Lower leg skin (tissue), 4 donors: ENCODE data around the gene BHLHE41. TPM values are rescaled to one million over a fixed set of nuclear protein-coding genes. Genes with fewer than 3 reads are reported as not detected.
A peak's percentile ranks its signal among the peaks of the same experiment; 100 is the strongest.

Experiments used
- DNase-seq, 2 donors: peaks; one replicate each; pipeline ENCODE4 v3.0.0-alpha.2; 2019; ENCODE audit warnings: low spot score in 2 of 2
- H3K4me3 ChIP-seq: fragments of 200-600 bp; sonication (generic); 2 replicates; pipeline ENCODE4 v1.5.1; 2017; ENCODE audit warnings: mild to moderate bottlenecking, low read depth; ENCODE audit not compliant: poor library complexity, severe bottlenecking
- CTCF ChIP-seq, 3 donors: fragments of 450-650 bp; IDR thresholded peaks; one replicate each; pipeline ENCODE4 v1.5.1; 2016; ENCODE audit warnings: antibody characterized with exemption in 3 of 3, mild to moderate bottlenecking in 3 of 3, moderate library complexity in 2 of 3
- POLR2A ChIP-seq, 2 donors: fragments of 450-650 bp; IDR thresholded peaks; one replicate each; pipeline ENCODE4 v1.6.1; 2016 to 2017; ENCODE audit warnings: antibody characterized with exemption in 2 of 2, mild to moderate bottlenecking in 1 of 2, moderate library complexity in 1 of 2
- WGBS, 2 donors: methylation state at CpG; one replicate each; pipeline ENCODE4 v1.1.5; 2018; 5-methylcytosine and 5-hydroxymethylcytosine counted together
- intact Hi-C: fragments of 100-400 bp; cut with DNase I; formaldehyde crosslinking; loops from one replicate; pipeline ENCODE4 v1.15.0; 2023; ENCODE audit warnings: low total_unique reads
- total RNA-seq, 4 donors: library from RNA; depleted of rRNA; stranded (reverse); fragments of >200 nt; gene quantifications; one replicate each; pipeline ENCODE4 v1.1.0, GENCODE V29; 2016

Gene BHLHE41
- total RNA-seq, 4 donors from 2014 or later: 4.9 to 14.5 (median 7.2) TPM

- TF ChIP-seq POLR2A (IDR thresholded peaks at IDR 0.05) (no peak), CTCF (IDR thresholded peaks at IDR 0.05) (no peak)
- WGBS, 2 donors: 38 to 41% methylated on average over 6 of the region's 6 CpGs
- no peak for DNase-seq
- intact Hi-C loops: no loop called here
- H3K4me3 ChIP-seq: no peak overlapping the region
These were observed 7.8 kb downstream of the BHLHE41 start for GRCh38 chr12:26116829-26117715.

GRCh38 chr12:26114720-26115401, 10.0 kb downstream of the BHLHE41 start:
- no peak for DNase-seq
- WGBS, 2 donors: 16 to 22% methylated on average over 13 of the region's 13 CpGs
- TF ChIP-seq CTCF (IDR thresholded peaks at IDR 0.05) (no peak), POLR2A (IDR thresholded peaks at IDR 0.05) (no peak)
- no peak overlapping the region for H3K4me3 ChIP-seq
- intact Hi-C loops: no loop called here

GRCh38 chr12:26113853-26114719, 10.8 kb downstream of the BHLHE41 start:
- 0 to 1% methylated on average over 45 to 48 of the region's 72 CpGs for WGBS, 2 donors
- TF ChIP-seq POLR2A (IDR thresholded peaks at IDR 0.05) (peak in 1 of 2 donors; percentile 36), CTCF (IDR thresholded peaks at IDR 0.05) (no peak)
- H3K4me3 ChIP-seq: peak overlapping the region; percentile 15
- peak; percentile 92 to 98 for DNase-seq
- intact Hi-C loops: no loop called here

- intact Hi-C loops: no loop called here
- H3K4me3 ChIP-seq: no peak overlapping the region
- DNase-seq: no peak
- WGBS, 2 donors: 28 to 40% methylated on average over 6 of the region's 6 CpGs
- TF ChIP-seq CTCF (IDR thresholded peaks at IDR 0.05): no peak
- no peak for TF ChIP-seq POLR2A (IDR thresholded peaks at IDR 0.05)
These were observed 11.6 kb downstream of the BHLHE41 start for GRCh38 chr12:26113181-26113654.

GRCh38 chr12:26112703-26113147, 12.1 kb downstream of the BHLHE41 start:
- intact Hi-C loops: no loop called here
- no peak for DNase-seq
- H3K4me3 ChIP-seq: no peak overlapping the region
- TF ChIP-seq CTCF (IDR thresholded peaks at IDR 0.05) (no peak), POLR2A (IDR thresholded peaks at IDR 0.05) (no peak)
- 52 to 67% methylated on average over 8 of the region's 8 CpGs for WGBS, 2 donors
